ENCODE measurements around the gene NKD2. TPM values are rescaled to one million over a fixed set of nuclear protein-coding genes. Genes with fewer than 3 reads are reported as not detected.

NKD2 gene
- polyA plus RNA-seq, 3 donors: 16.4 to 21.1 (median 20.5) TPM

GRCh38 chr5:1086871-1087270 lies 78.3 kb downstream of the NKD2 start:
- DNase-seq: no peak

GRCh38 chr5:1087428-1087827 lies 78.8 kb downstream of the NKD2 start:
- DNase-seq: no peak

DNA sequence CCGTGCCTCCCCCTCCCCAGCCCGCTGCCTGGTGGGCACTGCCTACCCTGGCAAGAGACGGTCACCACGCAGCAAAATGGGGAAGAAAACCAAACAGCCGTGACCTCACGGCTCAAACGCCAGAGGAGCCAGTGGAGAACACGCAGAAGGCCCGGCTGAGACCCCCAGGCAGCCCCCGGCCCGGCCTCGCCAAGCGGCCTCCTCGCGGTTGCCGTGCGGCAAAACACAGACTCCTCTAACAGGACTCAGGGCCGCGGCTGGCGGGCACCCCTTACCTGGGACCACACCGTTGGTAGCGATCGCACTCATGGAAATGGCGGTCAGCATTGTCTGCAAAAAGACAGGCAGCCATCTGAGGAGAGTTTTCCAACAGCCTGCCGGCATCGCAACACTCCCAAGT lies 79.4 kb downstream of the NKD2 start:
- DNase-seq: no peak

Other genes with a start within 250 kb of the NKD2 start
- 1 to 10 TPM; 7.9 to 9.2 (median 8.7) TPM for gene ZDHHC11B, start 224.1 kb upstream of the NKD2 start, polyA plus RNA-seq (ENCODE audit: insufficient read length in 3 of 3)
- gene ZDHHC11, start 157.8 kb upstream of the NKD2 start, polyA plus RNA-seq (ENCODE audit: insufficient read length in 3 of 3): 10 to 100 TPM in 1 of 3 donors, 1 to 10 TPM in 2; 8.5 to 12.0 (median 9.9) TPM
- gene BRD9, start 116.0 kb upstream of the NKD2 start, polyA plus RNA-seq (ENCODE audit: insufficient read length in 3 of 3): 10 to 100 TPM; 39.3 to 44.0 (median 43.7) TPM
- gene TRIP13, start 115.9 kb upstream of the NKD2 start, polyA plus RNA-seq (ENCODE audit: insufficient read length in 3 of 3): 10 to 100 TPM; 13.1 to 17.4 (median 13.6) TPM
- gene SLC12A7, start 103.3 kb downstream of the NKD2 start, polyA plus RNA-seq (ENCODE audit: insufficient read length in 3 of 3): 10 to 100 TPM; 41.3 to 50.2 (median 44.3) TPM
- 10 to 100 TPM; 50.8 to 77.3 (median 71.8) TPM for gene SLC6A19, start 192.8 kb downstream of the NKD2 start, polyA plus RNA-seq (ENCODE audit: insufficient read length in 3 of 3)
- 1 to 10 TPM in 2 of 3 donors, under 1 TPM in 1; 0.26 to 3.4 (median 2.5) TPM for gene SLC6A18, start 216.6 kb downstream of the NKD2 start, polyA plus RNA-seq (ENCODE audit: insufficient read length in 3 of 3)